ENCODE results near the gene ATR. TPM values are rescaled to one million over a fixed set of nuclear protein-coding genes. Genes with fewer than 3 reads are reported as not detected.

The ATR gene
- polyA plus RNA-seq (2013), result 7.4 and 7.8 TPM in 2 replicates

DNA sequence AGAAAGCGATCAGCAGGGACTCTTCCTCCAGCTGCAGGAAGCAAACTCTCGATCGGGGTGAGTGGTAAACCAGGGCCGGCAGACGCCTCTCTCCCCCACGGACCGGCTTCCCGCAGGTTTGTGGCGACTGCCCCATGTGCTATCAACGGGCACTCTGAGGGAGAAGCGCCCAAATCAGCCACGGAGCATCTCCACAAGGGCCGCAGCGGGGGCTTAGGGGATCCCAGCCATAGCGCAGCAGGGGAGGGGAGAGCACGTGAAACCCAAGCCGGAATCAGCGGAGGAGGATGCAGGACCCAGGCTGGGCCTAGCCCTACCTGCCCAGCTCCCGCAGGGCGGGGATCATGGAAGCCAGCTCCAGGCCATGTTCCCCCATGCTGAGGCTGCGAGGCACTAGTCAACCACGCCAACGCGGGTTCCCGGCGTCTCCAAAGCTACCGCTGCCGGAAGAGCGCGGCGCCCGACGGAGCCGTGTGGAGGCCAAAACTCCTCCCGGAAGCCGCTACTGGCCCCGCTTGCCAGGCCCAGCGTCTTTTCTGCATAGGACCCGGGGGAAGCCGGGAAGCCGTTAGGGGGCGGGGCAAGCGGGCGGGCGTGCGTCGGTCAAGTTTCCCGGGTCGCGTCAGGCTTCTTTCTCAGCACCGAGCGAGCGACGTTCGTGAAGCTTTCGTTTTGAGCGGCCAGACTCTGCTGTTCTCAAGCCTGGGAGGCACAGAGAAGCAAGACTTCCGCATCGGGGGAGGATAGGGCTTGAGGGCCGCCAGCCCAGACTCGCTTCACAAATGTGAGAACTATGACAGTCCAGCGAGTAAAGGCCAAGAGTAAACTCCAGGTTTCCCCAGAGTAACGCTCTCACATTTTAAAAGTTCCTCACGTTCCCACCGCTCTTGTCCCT, at the start of gene ATR:
ATR (minus strand) TSS at position 405 of the 895 bp plus-strand sequence; CDS start at position 376, 29 bp downstream.
- Histone ChIP-seq H3K4ac (ENCODE audit: low read depth, low read length) (peak within 1 kb of the TSS; percentile 26), H2AK5ac (ENCODE audit: low read length) (peak within 1 kb of the TSS; percentile 7), H3K27ac (ENCODE audit: low read depth, low read length) (peak within 1 kb of the TSS; percentile 80), H3K18ac (ENCODE audit: low read length) (peak within 1 kb of the TSS; percentile 70), H2BK5ac (ENCODE audit: low read depth, low read length, poor library complexity) (peak within 1 kb of the TSS; percentile 8), H4K91ac (ENCODE audit: low read depth, low read length) (peak within 1 kb of the TSS; percentile 64), H3K27me3 (ENCODE audit: insufficient read depth, low read length) (no peaks in the 10 kb centered on the region), H3K4me3 (ENCODE audit: low read depth, low read length) (peak within 1 kb of the TSS; percentile 99), H4K12ac (ENCODE audit: low read depth, low read length) (peak within 1 kb of the TSS; percentile 78), H4K8ac (ENCODE audit: low read depth, low read length) (peak within 1 kb of the TSS; percentile 88), H3K14ac (ENCODE audit: low read length) (peak within 1 kb of the TSS; percentile 83), H3K4me1 (ENCODE audit: control insufficient read depth in 1 of 2, insufficient read depth in 2 of 2, low read length in 2 of 2) (peaks cover 0 to 3% of the 10 kb centered on the region in 2 experiments), H3K23ac (ENCODE audit: low read length) (no peak within 1 kb of the TSS), H3K79me1 (ENCODE audit: low read length) (peaks cover 9% of the 10 kb centered on the region), H3K4me2 (ENCODE audit: low read length) (peak within 1 kb of the TSS; percentile 76), H2BK120ac (ENCODE audit: insufficient read depth, low read length, poor library complexity) (peak within 1 kb of the TSS; percentile 21), H3K9ac (ENCODE audit: low read length) (peak within 1 kb of the TSS; percentile 87), H2AFZ (ENCODE audit: insufficient read depth, low read length, poor library complexity) (peak within 1 kb of the TSS; percentile 85), H2BK12ac (ENCODE audit: low read length) (no peak within 1 kb of the TSS), H3K79me2 (ENCODE audit: control insufficient read depth, insufficient read depth, low read length, poor library complexity) (peaks cover 7% of the 10 kb centered on the region), H3K9me3 (ENCODE audit: insufficient read depth, low read depth, low read length) (no peaks in the 10 kb centered on the region), H3K36me3 (ENCODE audit: control insufficient read depth in 1 of 2, insufficient read depth in 2 of 2, low read length in 2 of 2) (no peaks in the 10 kb centered on the region)
- no CpG with 5 or more reads among the region's 65 CpGs for WGBS (ENCODE audit: extremely low coverage, insufficient coverage, insufficient read length)
- DNase-seq, result peak; percentile 96 to 97

GRCh38 chr3:142626971-142627370, 48.4 kb upstream of the ATR start:
- H3K27ac ChIP-seq (ENCODE audit: low read depth, low read length), result no peak overlapping the region
- H2BK12ac ChIP-seq (ENCODE audit: low read length), result no peak overlapping the region
- H4K8ac ChIP-seq (ENCODE audit: low read depth, low read length), result no peak overlapping the region
- DNase-seq, result no peak
- H2BK5ac ChIP-seq (ENCODE audit: low read depth, low read length, poor library complexity), result no peak overlapping the region
- no peak overlapping the region for H3K9ac ChIP-seq (ENCODE audit: low read length)
- no peak overlapping the region for H3K18ac ChIP-seq (ENCODE audit: low read length)
- H3K4me2 ChIP-seq (ENCODE audit: low read length), result no peak overlapping the region
- H4K12ac ChIP-seq (ENCODE audit: low read depth, low read length), result no peak overlapping the region
- H4K91ac ChIP-seq (ENCODE audit: low read depth, low read length), result no peak overlapping the region
- no peaks in the 10 kb centered on the region for H3K79me1 ChIP-seq (ENCODE audit: low read length)
- no peaks in the 10 kb centered on the region for H3K27me3 ChIP-seq (ENCODE audit: insufficient read depth, low read length)
- H2AFZ ChIP-seq (ENCODE audit: insufficient read depth, low read length, poor library complexity), result no peak overlapping the region
- H3K4me1 ChIP-seq (ENCODE audit: control insufficient read depth in 1 of 2, insufficient read depth in 2 of 2, low read length in 2 of 2), result no peaks in the 10 kb centered on the region
- H3K4me3 ChIP-seq (ENCODE audit: low read depth, low read length), result no peak overlapping the region
- no peak overlapping the region for H3K14ac ChIP-seq (ENCODE audit: low read length)
- H2BK120ac ChIP-seq (ENCODE audit: insufficient read depth, low read length, poor library complexity), result no peak overlapping the region
- no peak overlapping the region for H2AK5ac ChIP-seq (ENCODE audit: low read length)
- no peak overlapping the region for H3K23ac ChIP-seq (ENCODE audit: low read length)
- H3K79me2 ChIP-seq (ENCODE audit: control insufficient read depth, insufficient read depth, low read length, poor library complexity), result no peaks in the 10 kb centered on the region
- no peaks in the 10 kb centered on the region for H3K9me3 ChIP-seq (ENCODE audit: insufficient read depth, low read depth, low read length)
- no peaks in the 10 kb centered on the region for H3K36me3 ChIP-seq (ENCODE audit: control insufficient read depth in 1 of 2, insufficient read depth in 2 of 2, low read length in 2 of 2)
- no peak overlapping the region for H3K4ac ChIP-seq (ENCODE audit: low read depth, low read length)

- H4K91ac ChIP-seq (ENCODE audit: low read depth, low read length), result no peak overlapping the region
- H3K9me3 ChIP-seq (ENCODE audit: insufficient read depth, low read depth, low read length), result no peaks in the 10 kb centered on the region
- no peaks in the 10 kb centered on the region for H3K36me3 ChIP-seq (ENCODE audit: control insufficient read depth in 1 of 2, insufficient read depth in 2 of 2, low read length in 2 of 2)
- H4K12ac ChIP-seq (ENCODE audit: low read depth, low read length), result no peak overlapping the region
- H3K18ac ChIP-seq (ENCODE audit: low read length), result no peak overlapping the region
- DNase-seq, result no peak
- no peak overlapping the region for H2AK5ac ChIP-seq (ENCODE audit: low read length)
- no peak overlapping the region for H3K4me3 ChIP-seq (ENCODE audit: low read depth, low read length)
- no peaks in the 10 kb centered on the region for H3K4me1 ChIP-seq (ENCODE audit: control insufficient read depth in 1 of 2, insufficient read depth in 2 of 2, low read length in 2 of 2)
- H3K4me2 ChIP-seq (ENCODE audit: low read length), result no peak overlapping the region
- H3K79me1 ChIP-seq (ENCODE audit: low read length), result no peaks in the 10 kb centered on the region
- H4K8ac ChIP-seq (ENCODE audit: low read depth, low read length), result no peak overlapping the region
- H2AFZ ChIP-seq (ENCODE audit: insufficient read depth, low read length, poor library complexity), result no peak overlapping the region
- no peak overlapping the region for H2BK120ac ChIP-seq (ENCODE audit: insufficient read depth, low read length, poor library complexity)
- H3K27ac ChIP-seq (ENCODE audit: low read depth, low read length), result no peak overlapping the region
- H3K23ac ChIP-seq (ENCODE audit: low read length), result no peak overlapping the region
- no peaks in the 10 kb centered on the region for H3K79me2 ChIP-seq (ENCODE audit: control insufficient read depth, insufficient read depth, low read length, poor library complexity)
- H3K14ac ChIP-seq (ENCODE audit: low read length), result no peak overlapping the region
- no CpG with 5 or more reads among the region's 2 CpGs for WGBS (ENCODE audit: extremely low coverage, insufficient coverage, insufficient read length)
- no peak overlapping the region for H3K4ac ChIP-seq (ENCODE audit: low read depth, low read length)
- no peaks in the 10 kb centered on the region for H3K27me3 ChIP-seq (ENCODE audit: insufficient read depth, low read length)
- H2BK12ac ChIP-seq (ENCODE audit: low read length), result no peak overlapping the region
- no peak overlapping the region for H3K9ac ChIP-seq (ENCODE audit: low read length)
- no peak overlapping the region for H2BK5ac ChIP-seq (ENCODE audit: low read depth, low read length, poor library complexity)
Measured at GRCh38 chr3:142625153-142625440, 46.6 kb upstream of the ATR start.

DNA sequence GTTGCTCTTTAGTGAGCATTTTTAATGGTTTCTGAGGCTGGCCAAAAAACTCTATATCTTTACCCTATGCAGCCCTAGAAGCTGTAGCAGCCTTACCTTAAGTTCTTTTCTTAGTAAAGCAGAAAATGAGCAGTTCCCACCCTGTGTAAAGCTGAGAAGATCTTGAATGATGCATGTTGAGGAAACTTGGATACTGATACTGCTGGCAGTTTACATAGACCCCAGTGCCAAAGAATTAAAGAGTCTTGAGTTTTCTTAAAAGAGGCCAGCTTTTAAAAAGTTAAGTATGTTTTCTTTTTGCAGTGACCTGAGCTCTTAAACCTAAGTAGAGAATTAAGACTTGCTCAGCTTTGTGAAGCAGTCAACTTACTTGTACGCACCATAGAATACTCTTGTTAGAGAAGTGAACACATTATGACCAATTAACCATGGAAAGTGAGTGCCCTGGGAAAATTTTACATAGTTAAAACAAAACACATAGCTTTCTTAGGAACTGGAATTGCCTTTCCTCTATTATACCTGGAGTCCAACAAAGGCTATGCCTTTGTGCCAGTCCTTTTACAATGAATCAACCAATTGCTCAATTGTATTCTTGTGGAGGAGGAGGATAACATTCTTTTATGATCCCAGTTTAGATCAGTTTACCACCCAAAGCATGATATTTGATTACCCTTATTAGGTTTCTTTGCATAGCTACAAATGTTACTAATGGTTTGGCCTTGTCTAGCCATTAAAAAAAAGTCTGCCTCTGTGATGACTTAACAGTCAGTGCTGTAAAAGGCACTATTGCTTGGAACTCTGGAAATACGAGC, 46.0 kb upstream of the ATR start:
- H3K9me3 ChIP-seq (ENCODE audit: insufficient read depth, low read depth, low read length), result no peaks in the 10 kb centered on the region

More for the DNA sequence above, 46.0 kb upstream of the ATR start:
- no peaks in the 10 kb centered on the region for H3K79me2 ChIP-seq (ENCODE audit: control insufficient read depth, insufficient read depth, low read length, poor library complexity)
- no peaks in the 10 kb centered on the region for H3K36me3 ChIP-seq (ENCODE audit: control insufficient read depth in 1 of 2, insufficient read depth in 2 of 2, low read length in 2 of 2)
- no peak overlapping the region for H2BK120ac ChIP-seq (ENCODE audit: insufficient read depth, low read length, poor library complexity)
- H2AK5ac ChIP-seq (ENCODE audit: low read length), result no peak overlapping the region
- H3K4me3 ChIP-seq (ENCODE audit: low read depth, low read length), result no peak overlapping the region
- no peak overlapping the region for H2BK12ac ChIP-seq (ENCODE audit: low read length)
- no peaks in the 10 kb centered on the region for H3K79me1 ChIP-seq (ENCODE audit: low read length)
- H3K14ac ChIP-seq (ENCODE audit: low read length), result no peak overlapping the region
- H3K4ac ChIP-seq (ENCODE audit: low read depth, low read length), result no peak overlapping the region
- no peaks in the 10 kb centered on the region for H3K27me3 ChIP-seq (ENCODE audit: insufficient read depth, low read length)
- H4K91ac ChIP-seq (ENCODE audit: low read depth, low read length), result no peak overlapping the region
- H4K8ac ChIP-seq (ENCODE audit: low read depth, low read length), result no peak overlapping the region
- no peak for DNase-seq
- WGBS (ENCODE audit: extremely low coverage, insufficient coverage, insufficient read length), result no CpG with 5 or more reads among the region's 2 CpGs
- no peaks in the 10 kb centered on the region for H3K4me1 ChIP-seq (ENCODE audit: control insufficient read depth in 1 of 2, insufficient read depth in 2 of 2, low read length in 2 of 2)
- no peak overlapping the region for H2AFZ ChIP-seq (ENCODE audit: insufficient read depth, low read length, poor library complexity)
- no peak overlapping the region for H3K9ac ChIP-seq (ENCODE audit: low read length)
- H3K23ac ChIP-seq (ENCODE audit: low read length), result no peak overlapping the region
- H2BK5ac ChIP-seq (ENCODE audit: low read depth, low read length, poor library complexity), result no peak overlapping the region
- H3K18ac ChIP-seq (ENCODE audit: low read length), result no peak overlapping the region
- no peak overlapping the region for H4K12ac ChIP-seq (ENCODE audit: low read depth, low read length)
- no peak overlapping the region for H3K27ac ChIP-seq (ENCODE audit: low read depth, low read length)
- no peak overlapping the region for H3K4me2 ChIP-seq (ENCODE audit: low read length)

All from trophoblast cell (in vitro differentiated cells and primary cell).